Lung (tissue), 12 donors: ENCODE measurements around the gene ENPP1. TPM values are rescaled to one million over a fixed set of nuclear protein-coding genes. Genes with fewer than 3 reads are reported as not detected.
A peak's percentile ranks its signal among the peaks of the same experiment; 100 is the strongest.

Source experiments
- ATAC-seq: fragments of 200-7000 bp; cut with Tn5 transposase; one replicate; pipeline ENCODE4 v1.9.1; 2020; ENCODE audit warnings: moderate number of reproducible peaks; ENCODE audit not compliant: insufficient read depth, low FRiP score
- DNase-seq, 3 donors: peaks; one replicate each; pipeline ENCODE4 v3.0.0-alpha.2; 2013 to 2017
- H3K27ac ChIP-seq, 2 donors: one replicate each; pipeline ENCODE4 v1.5.1; 2013; ENCODE audit warnings: mild to moderate bottlenecking in 2 of 2, moderate library complexity in 2 of 2, control low read depth in 1 of 2, inconsistent platforms in 1 of 2, low read depth in 1 of 2, low read length in 1 of 2
- H3K27me3 ChIP-seq, 3 donors: one replicate each; pipeline ENCODE4 v1.5.1; 2013; ENCODE audit warnings: low read length in 2 of 3; ENCODE audit not compliant: control insufficient read depth in 3 of 3, insufficient read depth in 3 of 3
- H3K36me3 ChIP-seq, 4 donors: one replicate each; pipeline ENCODE4 v1.5.1; 2013; ENCODE audit warnings: low read length in 4 of 4, mild to moderate bottlenecking in 1 of 4, moderate library complexity in 1 of 4; ENCODE audit not compliant: control insufficient read depth in 4 of 4, insufficient read depth in 4 of 4
- H3K4me1 ChIP-seq, 5 donors: one replicate each; pipeline ENCODE4 v1.5.1; 2013; ENCODE audit warnings: low read length in 5 of 5, mild to moderate bottlenecking in 2 of 5, moderate library complexity in 1 of 5; ENCODE audit not compliant: control insufficient read depth in 5 of 5, insufficient read depth in 5 of 5
- H3K4me3 ChIP-seq: one replicate; pipeline ENCODE4 v1.5.1; 2013; ENCODE audit warnings: mild to moderate bottlenecking, control low read depth, moderate library complexity
- H3K9ac ChIP-seq, 2 donors: one replicate each; pipeline ENCODE4 v1.5.1; 2013; ENCODE audit warnings: low read length in 2 of 2, control low read depth in 1 of 2; ENCODE audit not compliant: insufficient read depth in 1 of 2
- H3K9me3 ChIP-seq, 4 donors: one replicate each; pipeline ENCODE4 v1.5.1; 2013; ENCODE audit warnings: low read length in 3 of 4, mild to moderate bottlenecking in 1 of 4, moderate library complexity in 1 of 4; ENCODE audit not compliant: control insufficient read depth in 4 of 4, insufficient read depth in 3 of 4
- CTCF ChIP-seq: IDR thresholded peaks from 2 replicates; pipeline ENCODE4 v1.5.1; 2012; ENCODE audit warnings: mild to moderate bottlenecking; ENCODE audit errors: control extremely low read depth, extremely low read depth
- whole genome bisulfite sequencing, 2 donors: extraction: QIAGEN DNeasy Blood & Tissue Kit; methylation state at CpG; one replicate each; pipeline ENCODE4 v1.1.7; 2013; 5-methylcytosine and 5-hydroxymethylcytosine counted together
- polyA plus RNA-seq, 2 donors: library from polyadenylated mRNA; stranded (reverse); fragments of 200-250 nt; gene quantifications; one replicate each; pipeline ENCODE4 v1.2.1, GENCODE V29; 2013
- total RNA-seq, 2 donors: library from RNA; depleted of rRNA in 1 of 2; stranded (reverse); fragments of >200 nt in 1 of 2; gene quantifications; one replicate each; pipeline ENCODE4 v1.2.1, GENCODE V29; 2014 to 2021
- donor health status: control.
- donor health status: control.
- donor health status: Bipolar disorder and iron deficiency.
- donor health status: healthy.
- donor health status: DM: yes; HTN: yes; CAD: no.

Gene ENPP1
- total and polyA plus RNA-seq, 4 donors: 0.21 to 7.3 (median 0.82) TPM

- no peak for TF ChIP-seq CTCF
- Histone ChIP-seq H3K27me3 (no peaks in the 10 kb centered on the region), H3K4me3 (no peak overlapping the region), H3K9me3 (no peaks in the 10 kb centered on the region), H3K36me3 (no peaks in the 10 kb centered on the region), H3K9ac (no peak overlapping the region), H3K27ac (no peak overlapping the region), H3K4me1 (peaks cover 0 to 2% (median 0%) of the 10 kb centered on the region in 5 donors)
- DNase-seq (no peak), ATAC-seq (no peak)
These were observed 20.7 kb upstream of the ENPP1 start for GRCh38 chr6:131787079-131787478.

GRCh38 chr6:131787766-131788712 lies 19.8 kb upstream of the ENPP1 start:
- Histone ChIP-seq H3K27ac (no peak overlapping the region), H3K4me3 (no peak overlapping the region), H3K9me3 (no peaks in the 10 kb centered on the region), H3K36me3 (no peaks in the 10 kb centered on the region), H3K9ac (no peak overlapping the region), H3K27me3 (no peaks in the 10 kb centered on the region), H3K4me1 (peaks cover 0 to 2% (median 0%) of the 10 kb centered on the region in 5 donors)
- ATAC-seq: no peak
- WGBS, 2 donors: 57 to 69% methylated on average over 8 of the region's 8 CpGs
- no peak for TF ChIP-seq CTCF
- peak; percentile 15 to 32 (median 25) for DNase-seq

GRCh38 chr6:131789219-131789618 lies 18.6 kb upstream of the ENPP1 start:
- peaks cover 0 to 2% (median 0%) of the 10 kb centered on the region in 5 donors for H3K4me1 ChIP-seq
- ATAC-seq: no peak
- no peaks in the 10 kb centered on the region for H3K27me3 ChIP-seq
- H3K36me3 ChIP-seq: no peaks in the 10 kb centered on the region
- no peak for DNase-seq
- no peak overlapping the region for H3K27ac ChIP-seq
- no peak overlapping the region for H3K4me3 ChIP-seq
- H3K9me3 ChIP-seq: no peaks in the 10 kb centered on the region
- no peak for TF ChIP-seq CTCF
- H3K9ac ChIP-seq: no peak overlapping the region
- WGBS, 2 donors: 23 to 32% methylated on average over 1 of the region's 1 CpG
